ENCODE results near the gene OAF.

- TF ChIP-seq CTCF (IDR thresholded peaks at IDR 0.05 in 2 of 3, conservative IDR thresholded peaks at IDR 0.05 in 1 of 3; ENCODE audit: borderline replicate concordance in 1 of 3, insufficient read depth in 1 of 3, low read depth in 2 of 3, low read length in 2 of 3), result no peak
- no peak for TF ChIP-seq SP1 (IDR thresholded peaks at IDR 0.05; ENCODE audit: low read depth)
- no peak for TF ChIP-seq CEBPB (IDR thresholded peaks at IDR 0.05; ENCODE audit: low read depth)
These were observed 60.8 kb downstream of the OAF start for GRCh38 chr11:120271672-120272071.

All from HCT116 (cell line).